Suprapubic skin (tissue), 4 donors: Measurements from ENCODE around the gene RHOJ.

Source experiments
- EP300 ChIP-seq: sonication (generic); formaldehyde crosslinking; IDR thresholded peaks from one replicate; pipeline ENCODE4 v1.6.1; 2017; ENCODE audit warnings: antibody characterized with exemption
- POLR2A ChIP-seq, 2 donors: fragments of 450-650 bp; IDR thresholded peaks; one replicate each; pipeline ENCODE4 v1.6.1; 2017; ENCODE audit warnings: antibody characterized with exemption in 2 of 2, mild to moderate bottlenecking in 2 of 2, moderate library complexity in 2 of 2
- POLR2AphosphoS5 ChIP-seq, 3 donors: sonication (generic); formaldehyde crosslinking; IDR thresholded peaks; one replicate each; pipeline ENCODE4 v1.6.1; 2017; ENCODE audit warnings: antibody characterized with exemption in 3 of 3
- TF ChIP-seq, protein P1 (sequence below), 2 donors: fragments of 200-600 bp in 1 of 2; fragments of 450-650 bp in 1 of 2; sonication (generic) in 1 of 2; IDR thresholded peaks; one replicate each; pipeline ENCODE4 v1.5.1; 2016 to 2019; ENCODE audit warnings: antibody characterized with exemption in 2 of 2, mild to moderate bottlenecking in 1 of 2, moderate library complexity in 1 of 2

DNA sequence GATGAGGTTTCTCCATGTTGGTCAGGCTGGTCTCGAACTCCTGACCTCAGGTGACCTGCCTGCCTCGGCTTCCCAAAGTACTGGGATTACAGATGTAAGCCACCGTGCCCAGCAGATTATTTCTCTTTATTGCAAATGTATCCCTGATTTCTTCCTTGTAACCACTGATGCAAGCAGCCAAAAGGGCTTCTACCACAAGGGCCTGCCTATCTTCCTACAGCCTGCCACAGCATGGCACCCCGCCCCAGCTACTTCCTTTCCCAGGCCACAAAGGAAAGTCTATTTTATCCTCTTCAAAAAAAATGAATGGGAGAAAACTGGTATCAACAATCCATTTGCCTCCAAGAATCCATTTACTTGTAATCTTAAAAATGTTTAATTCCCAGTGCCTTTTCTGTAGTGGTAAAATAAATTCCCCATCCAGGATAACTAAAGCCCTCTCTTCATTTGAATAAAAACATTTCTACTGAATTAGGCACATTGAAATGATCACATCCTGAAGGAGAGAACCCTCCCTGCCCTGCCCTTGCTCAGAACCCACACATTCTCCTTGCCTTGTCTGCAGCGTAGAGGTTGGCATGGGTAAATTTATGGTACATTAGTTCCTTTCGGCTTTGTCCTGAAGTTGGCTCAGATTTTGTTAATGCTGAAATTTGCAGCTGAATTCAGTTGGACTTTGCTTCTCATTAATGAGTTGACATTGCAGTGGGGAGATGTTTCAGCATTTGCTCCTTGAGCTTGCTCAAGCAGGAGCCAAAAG is 95.3 kb downstream of the RHOJ start:
- TF ChIP-seq POLR2A (IDR thresholded peaks at IDR 0.05): no peak
- TF ChIP-seq, protein P1, sequence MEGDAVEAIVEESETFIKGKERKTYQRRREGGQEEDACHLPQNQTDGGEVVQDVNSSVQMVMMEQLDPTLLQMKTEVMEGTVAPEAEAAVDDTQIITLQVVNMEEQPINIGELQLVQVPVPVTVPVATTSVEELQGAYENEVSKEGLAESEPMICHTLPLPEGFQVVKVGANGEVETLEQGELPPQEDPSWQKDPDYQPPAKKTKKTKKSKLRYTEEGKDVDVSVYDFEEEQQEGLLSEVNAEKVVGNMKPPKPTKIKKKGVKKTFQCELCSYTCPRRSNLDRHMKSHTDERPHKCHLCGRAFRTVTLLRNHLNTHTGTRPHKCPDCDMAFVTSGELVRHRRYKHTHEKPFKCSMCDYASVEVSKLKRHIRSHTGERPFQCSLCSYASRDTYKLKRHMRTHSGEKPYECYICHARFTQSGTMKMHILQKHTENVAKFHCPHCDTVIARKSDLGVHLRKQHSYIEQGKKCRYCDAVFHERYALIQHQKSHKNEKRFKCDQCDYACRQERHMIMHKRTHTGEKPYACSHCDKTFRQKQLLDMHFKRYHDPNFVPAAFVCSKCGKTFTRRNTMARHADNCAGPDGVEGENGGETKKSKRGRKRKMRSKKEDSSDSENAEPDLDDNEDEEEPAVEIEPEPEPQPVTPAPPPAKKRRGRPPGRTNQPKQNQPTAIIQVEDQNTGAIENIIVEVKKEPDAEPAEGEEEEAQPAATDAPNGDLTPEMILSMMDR (IDR thresholded peaks at IDR 0.05): no peak
- TF ChIP-seq POLR2AphosphoS5 (IDR thresholded peaks at IDR 0.05): no peak
- TF ChIP-seq EP300: no peak
